Measurements from ENCODE around the gene C4orf50.
"Not testable (repeated sequence)": the region's sequence is repeated elsewhere in the genome, so short reads cannot be mapped to it uniquely, and the experiment has no call there.

- not testable (repeated sequence) for TF ChIP-seq EGR1 (IDR thresholded peaks at IDR 0.05; ENCODE audit: low read depth in 2 of 2); ATF3 (IDR thresholded peaks at IDR 0.05); CTCF (IDR thresholded peaks at IDR 0.05; ENCODE audit: low read depth, low read length, missing input control)
Measured at GRCh38 chr4:5856362-5856761, 161.9 kb downstream of the C4orf50 start.
